Heart left ventricle (tissue), 16 donors: ENCODE data around the gene TSPO2. TPM values are rescaled to one million over a fixed set of nuclear protein-coding genes. Genes with fewer than 3 reads are reported as not detected.

ENCODE experiments used
- ATAC-seq, 4 donors: fragments of 200-7000 bp; cut with Tn5 transposase; one replicate each; pipeline ENCODE4 v1.9.1; 2020 to 2022; ENCODE audit warnings: moderate library complexity in 4 of 4, mild to moderate bottlenecking in 3 of 4, moderate number of reproducible peaks in 1 of 4
- DNase-seq, 5 donors: peaks; one replicate each; pipeline ENCODE4 v3.0.0-alpha.2; 2020
- H3K27ac ChIP-seq, 12 donors: fragments of 200-600 bp; sonication (generic) in 4 of 12; one replicate each; pipeline versions ENCODE4 v1.5.0 to v1.8.0; 2016 to 2022; ENCODE audit warnings: mild to moderate bottlenecking in 2 of 12
- H3K27me3 ChIP-seq, 9 donors: fragments of 200-600 bp; sonication (generic) in 2 of 9; one replicate each; pipeline versions ENCODE4 v1.5.1 to v1.8.0; 2016 to 2022; ENCODE audit warnings: mild to moderate bottlenecking in 3 of 9
- H3K36me3 ChIP-seq, 9 donors: fragments of 200-600 bp; sonication (generic) in 2 of 9; one replicate each; pipeline versions ENCODE4 v1.5.0 to v1.8.0; 2018 to 2022; ENCODE audit warnings: mild to moderate bottlenecking in 2 of 9
- H3K4me1 ChIP-seq, 12 donors: fragments of 200-600 bp; sonication (generic) in 4 of 12; one replicate each; pipeline versions ENCODE4 v1.5.0 to v1.8.0; 2016 to 2022; ENCODE audit warnings: mild to moderate bottlenecking in 3 of 12
- H3K4me3 ChIP-seq, 12 donors: fragments of 200-600 bp; sonication (generic) in 4 of 12; one replicate each; pipeline versions ENCODE4 v1.5.0 to v1.8.0; 2017 to 2022; ENCODE audit warnings: mild to moderate bottlenecking in 9 of 12, moderate library complexity in 4 of 12
- H3K9me3 ChIP-seq, 12 donors: fragments of 200-600 bp; sonication (generic) in 4 of 12; one replicate each; pipeline versions ENCODE4 v1.5.0 to v1.8.0; 2016 to 2022; ENCODE audit warnings: mild to moderate bottlenecking in 1 of 12
- POLR2A ChIP-seq, 2 donors: fragments of 450-650 bp; IDR thresholded peaks; one replicate each; pipeline ENCODE4 v1.6.1; 2017; ENCODE audit warnings: antibody characterized with exemption in 2 of 2, mild to moderate bottlenecking in 2 of 2, moderate library complexity in 2 of 2
- WGBS, 4 donors: extraction: QIAGEN DNeasy Blood & Tissue Kit in 2 of 4; methylation state at CpG; one replicate each; pipeline versions ENCODE4 v1.1.5 to v1.1.7; 2013 to 2018; 5-methylcytosine and 5-hydroxymethylcytosine counted together
- intact Hi-C, 10 donors: fragments of 100-400 bp; cut with DNase I; formaldehyde crosslinking; loops; one replicate each; pipeline versions ENCODE4 v1.11.1 to v1.14.2; 2022
- polyA plus RNA-seq, 2 donors: library from polyadenylated mRNA; stranded (reverse); fragments of 200-250 nt; gene quantifications; one replicate each; pipeline ENCODE4 v1.2.3, GENCODE V29; 2013
- total RNA-seq, 9 donors: library from RNA; depleted of rRNA in 2 of 9; stranded (reverse); fragments of >200 nt in 2 of 9; fragmentation: NEBNext Ultra II Directional in 3 of 9; extraction: Animal tissue kit (Norgen Biotek cat#: 25700) in 3 of 9; gene quantifications; one replicate each; pipeline versions ENCODE4 v1.1.0 to v1.2.4, GENCODE V29; 2016 to 2023
- TF ChIP-seq, protein P1 (sequence below), 12 donors: fragments of 200-600 bp; sonication (generic) in 4 of 12; IDR thresholded peaks; one replicate each; pipeline versions ENCODE4 v1.5.0 to v1.8.0; 2018 to 2022; ENCODE audit warnings: antibody characterized with exemption in 12 of 12, mild to moderate bottlenecking in 5 of 12
- donor health status: ischemic (EF 13 %, LVEDD 7.1; RV severe dilation, severe dysfunction).
- donor health status: healthy with polysubstance abuse.
- donor health status: DM: no; HTN: yes; CAD: no.
- donor health status: DM: no; HTN: no; CAD: no.
- donor health status: ischemic (EF 25% LVEDD 6.9; RV normal size, moderate dysfunction).
- donor health status: ischemic (EF 25% LVEDD 5.7; RV mildly dilated, moderate dysfunction).
- donor health status: healthy.
- donor health status: DM: yes; HTN: yes; CAD: no.
- donor health status: ischemic (EF 35%, LVEDD 5.7; RV mildly dilated, moderate dysfunction).
- donor health status: nonischemic (EF 11% LVEDD 7.7; RV severe dilation, severe dysfunction).
- donor health status: DM: yes; HTN: yes; CAD: no.
- donor health status: PGD.
- donor health status: ischemic (EF 29% LVEDD 5.4; RV normal size, mild dysfunction).
- donor health status: nonischemic (EF 23%, LVEDD 6.1; RV moderate dilation, normal function).

The TSPO2 gene
- total and polyA plus RNA-seq, 11 donors: not detected

DNA sequence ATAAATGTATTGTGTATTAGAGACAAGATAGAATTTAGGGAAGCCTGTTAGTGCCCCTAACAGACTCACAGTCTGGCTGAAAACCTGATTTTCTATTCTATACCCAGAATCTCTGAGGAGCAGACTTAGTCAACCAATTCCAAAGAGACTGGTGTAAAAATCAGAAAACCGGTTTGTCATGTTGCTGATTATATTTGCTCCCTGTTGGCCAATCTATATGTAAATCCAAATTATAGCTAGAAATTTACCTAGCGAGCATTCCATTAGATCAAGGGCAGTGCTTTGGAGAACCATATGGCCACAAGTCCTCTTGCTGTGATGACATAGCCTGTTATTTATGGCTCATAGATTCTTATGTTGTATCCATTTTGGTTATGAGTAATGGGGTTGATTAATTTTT, 35.3 kb downstream of the TSPO2 start:
- Histone ChIP-seq H3K36me3 (peaks cover 0 to 42% (median 37%) of the 10 kb centered on the region in 9 donors), H3K4me3 (no peak overlapping the region), H3K9me3 (no peaks in the 10 kb centered on the region), H3K27ac (no peak overlapping the region), H3K4me1 (peaks cover 0 to 45% (median 28%) of the 10 kb centered on the region in 12 donors), H3K27me3 (no peaks in the 10 kb centered on the region)
- WGBS, 4 donors: 89 to 94% (median 93%) methylated on average over 2 of the region's 2 CpGs
- intact Hi-C loops: no loop called here
- ATAC-seq (no peak), DNase-seq (no peak)
- TF ChIP-seq, protein P1, sequence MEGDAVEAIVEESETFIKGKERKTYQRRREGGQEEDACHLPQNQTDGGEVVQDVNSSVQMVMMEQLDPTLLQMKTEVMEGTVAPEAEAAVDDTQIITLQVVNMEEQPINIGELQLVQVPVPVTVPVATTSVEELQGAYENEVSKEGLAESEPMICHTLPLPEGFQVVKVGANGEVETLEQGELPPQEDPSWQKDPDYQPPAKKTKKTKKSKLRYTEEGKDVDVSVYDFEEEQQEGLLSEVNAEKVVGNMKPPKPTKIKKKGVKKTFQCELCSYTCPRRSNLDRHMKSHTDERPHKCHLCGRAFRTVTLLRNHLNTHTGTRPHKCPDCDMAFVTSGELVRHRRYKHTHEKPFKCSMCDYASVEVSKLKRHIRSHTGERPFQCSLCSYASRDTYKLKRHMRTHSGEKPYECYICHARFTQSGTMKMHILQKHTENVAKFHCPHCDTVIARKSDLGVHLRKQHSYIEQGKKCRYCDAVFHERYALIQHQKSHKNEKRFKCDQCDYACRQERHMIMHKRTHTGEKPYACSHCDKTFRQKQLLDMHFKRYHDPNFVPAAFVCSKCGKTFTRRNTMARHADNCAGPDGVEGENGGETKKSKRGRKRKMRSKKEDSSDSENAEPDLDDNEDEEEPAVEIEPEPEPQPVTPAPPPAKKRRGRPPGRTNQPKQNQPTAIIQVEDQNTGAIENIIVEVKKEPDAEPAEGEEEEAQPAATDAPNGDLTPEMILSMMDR (IDR thresholded peaks at IDR 0.05): no peak
- TF ChIP-seq POLR2A (IDR thresholded peaks at IDR 0.05): no peak

DNA sequence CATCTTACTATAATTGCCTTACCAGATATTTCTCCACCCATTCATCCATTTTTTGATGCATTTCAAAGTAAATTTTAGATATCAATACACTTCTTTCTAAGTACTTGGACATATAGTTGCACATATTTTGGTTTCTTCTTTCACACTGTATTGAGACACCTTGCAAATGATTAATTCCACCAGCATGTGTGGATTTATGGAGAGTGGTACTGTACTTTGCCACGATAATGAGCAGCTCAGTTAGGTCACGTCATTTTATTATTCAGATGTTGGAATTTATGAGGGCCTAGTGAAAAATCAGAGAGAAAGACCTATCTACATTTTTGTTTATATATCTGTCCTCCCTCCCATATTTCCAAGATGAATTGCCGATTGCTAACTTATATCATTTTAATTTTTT, 35.8 kb downstream of the TSPO2 start:
- Histone ChIP-seq H3K27me3 (no peaks in the 10 kb centered on the region), H3K9me3 (no peaks in the 10 kb centered on the region), H3K36me3 (peaks cover 0 to 48% (median 40%) of the 10 kb centered on the region in 9 donors), H3K4me3 (no peak overlapping the region), H3K27ac (no peak overlapping the region), H3K4me1 (peaks cover 0 to 45% (median 28%) of the 10 kb centered on the region in 12 donors)
- 90 to 95% (median 92%) methylated on average over 3 of the region's 3 CpGs for WGBS, 4 donors
- DNase-seq (no peak), ATAC-seq (no peak)
- intact Hi-C loops: no loop called here
- TF ChIP-seq POLR2A (IDR thresholded peaks at IDR 0.05): no peak
- TF ChIP-seq, protein P1 (IDR thresholded peaks at IDR 0.05): no peak

DNA sequence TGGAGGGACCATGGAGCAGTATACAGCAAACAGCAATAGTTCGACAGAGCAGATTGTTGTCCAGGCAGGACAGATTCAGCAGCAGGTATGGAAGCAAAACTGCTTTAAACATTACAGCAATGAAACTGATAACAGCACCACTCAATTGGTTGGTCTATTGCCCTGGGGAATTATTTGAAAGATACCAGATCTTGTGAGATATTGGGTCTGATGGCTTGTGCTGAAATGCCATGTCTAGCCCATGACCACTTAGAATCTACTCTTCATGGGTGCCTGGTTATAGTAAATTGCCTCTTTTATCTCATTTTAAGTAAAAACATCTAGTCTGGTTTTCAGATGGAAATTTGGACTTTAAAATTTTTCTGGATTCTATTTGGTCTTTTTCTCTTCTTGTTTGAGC, 36.8 kb downstream of the TSPO2 start:
- WGBS, 4 donors: 93 to 100% (median 96%) methylated on average over 1 of the region's 1 CpG
- ATAC-seq: no peak

DNA sequence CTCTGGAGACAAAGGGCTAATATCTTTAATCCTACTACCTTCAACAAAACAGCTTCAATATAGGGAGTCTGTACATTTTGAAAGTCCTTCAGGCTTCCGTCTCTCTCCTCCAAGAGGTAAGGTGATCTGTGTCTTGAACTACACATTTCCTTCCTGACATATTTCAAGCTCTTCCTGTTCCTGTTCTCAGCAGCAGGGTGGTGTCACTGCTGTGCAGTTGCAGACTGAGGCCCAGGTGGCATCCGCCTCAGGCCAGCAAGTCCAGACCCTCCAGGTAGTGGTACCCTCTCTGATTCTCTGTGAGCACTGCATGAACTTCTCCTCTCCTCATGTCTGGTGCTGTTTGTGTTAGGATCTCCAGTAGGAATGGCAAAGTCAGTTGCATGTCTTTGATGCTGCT, 38.4 kb downstream of the TSPO2 start:
- peak overlapping the region in 1 of 12 donors; percentile 1 for H3K27ac ChIP-seq
- H3K4me1 ChIP-seq: peaks cover 0 to 28% (median 11%) of the 10 kb centered on the region in 12 donors
- no peaks in the 10 kb centered on the region for H3K9me3 ChIP-seq
- H3K27me3 ChIP-seq: no peaks in the 10 kb centered on the region
- TF ChIP-seq POLR2A (IDR thresholded peaks at IDR 0.05): no peak
- TF ChIP-seq, protein P1 (IDR thresholded peaks at IDR 0.05): no peak
- intact Hi-C loops: no loop called here
- DNase-seq (no peak), ATAC-seq (no peak)
- no peak overlapping the region for H3K4me3 ChIP-seq
- peaks cover 0 to 73% (median 65%) of the 10 kb centered on the region in 9 donors for H3K36me3 ChIP-seq
- 60 to 74% (median 70%) methylated on average over 2 of the region's 2 CpGs for WGBS, 4 donors

More for the DNA sequence above, 36.8 kb downstream of the TSPO2 start:
- TF ChIP-seq, protein P1 (IDR thresholded peaks at IDR 0.05): no peak
- no peak for TF ChIP-seq POLR2A (IDR thresholded peaks at IDR 0.05)
- Histone ChIP-seq H3K4me1 (peaks cover 0 to 43% (median 25%) of the 10 kb centered on the region in 12 donors), H3K27me3 (no peaks in the 10 kb centered on the region), H3K36me3 (peaks cover 0 to 57% (median 50%) of the 10 kb centered on the region in 9 donors), H3K4me3 (no peak overlapping the region), H3K27ac (no peak overlapping the region), H3K9me3 (no peaks in the 10 kb centered on the region)
- intact Hi-C loops: no loop called here
- DNase-seq: no peak
